ENCODE results near the gene RAB20. TPM values are rescaled to one million over a fixed set of nuclear protein-coding genes. Genes with fewer than 3 reads are reported as not detected.

RAB20 gene
- total RNA-seq, 1 experiment from 2014 or later: 1.7 TPM

GRCh38 chr13:110546378-110546777, 15.1 kb downstream of the RAB20 start:
- BruUV-seq (replicated peaks): no TSS peak
- no peak for DNase-seq (ENCODE audit: unreplicated experiment)
- Mint-ChIP-seq H3K27ac (ENCODE audit: low read depth, unreplicated experiment) (peak overlapping the region; percentile 6), H3K4me3 (ENCODE audit: unreplicated experiment) (no peak overlapping the region), H3K36me3 (ENCODE audit: insufficient read depth, unreplicated experiment) (peaks cover 6% of the 10 kb centered on the region), H3K9me3 (ENCODE audit: unreplicated experiment) (no peaks in the 10 kb centered on the region), H3K4me1 (ENCODE audit: insufficient read depth, unreplicated experiment) (peaks cover 8% of the 10 kb centered on the region), H3K27me3 (ENCODE audit: insufficient read depth, unreplicated experiment) (no peaks in the 10 kb centered on the region)
- intact Hi-C loops (cut with micrococcal nuclease): no loop called here
- TF ChIP-seq CTCF (IDR thresholded peaks at IDR 0.05; ENCODE audit: unreplicated experiment): no peak
- ChIA-PET CTCF (interaction anchor here (0.6 to 1.8 kb wide), 3 partner anchors 13 to 271 kb away, joined by 3 to 8 read pairs (median 3); no protein-coding TSS in a partner anchor), POLR2A (interaction anchor here (0.6 to 2.1 kb wide), 4 partner anchors 13 to 91 kb away, joined by 3 to 18 read pairs (median 3); partner anchors contain the start of gene RAB20)

DNA sequence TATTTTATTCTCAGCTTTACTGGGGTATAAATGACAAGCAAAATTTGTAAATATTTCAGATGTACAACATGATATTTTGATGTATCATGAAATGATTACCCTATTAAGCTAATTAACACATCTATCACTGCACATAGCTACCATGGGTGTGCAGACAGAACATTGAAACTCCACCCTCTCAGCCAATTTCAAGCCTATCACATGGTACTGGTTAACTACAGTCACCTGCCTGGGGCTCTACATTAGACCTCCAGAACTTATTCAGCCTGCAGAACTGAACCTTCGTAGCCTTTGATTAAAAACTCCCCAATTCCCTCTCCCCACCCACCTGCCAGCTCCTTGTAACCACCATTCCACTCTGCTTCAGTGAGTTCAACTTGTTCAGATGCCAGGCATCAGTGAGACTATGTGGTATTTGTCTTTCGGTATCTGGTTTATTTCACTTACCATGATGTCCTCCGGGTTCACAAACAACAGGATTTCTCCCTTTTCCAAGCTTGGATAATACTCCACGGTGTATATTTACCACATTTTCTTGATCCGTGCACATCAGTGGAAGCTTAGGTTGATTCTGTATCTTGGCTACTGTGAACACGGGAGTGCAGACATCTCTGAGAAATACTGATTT, 19.2 kb downstream of the RAB20 start:
- BruUV-seq (replicated peaks): no TSS peak
- Mint-ChIP-seq H3K36me3 (ENCODE audit: insufficient read depth, unreplicated experiment) (peaks cover 6% of the 10 kb centered on the region), H3K4me1 (ENCODE audit: insufficient read depth, unreplicated experiment) (peaks cover 7% of the 10 kb centered on the region), H3K27me3 (ENCODE audit: insufficient read depth, unreplicated experiment) (no peaks in the 10 kb centered on the region), H3K27ac (ENCODE audit: low read depth, unreplicated experiment) (no peak overlapping the region), H3K9me3 (ENCODE audit: unreplicated experiment) (no peaks in the 10 kb centered on the region), H3K4me3 (ENCODE audit: unreplicated experiment) (no peak overlapping the region)
- DNase-seq (ENCODE audit: unreplicated experiment): no peak
- CTCF ChIA-PET: interaction anchor here (0.6 kb wide), 1 partner anchor 169 kb away, joined by 4 read pairs; no protein-coding TSS in a partner anchor
- no peak for TF ChIP-seq CTCF (IDR thresholded peaks at IDR 0.05; ENCODE audit: unreplicated experiment)
- intact Hi-C loops (cut with micrococcal nuclease): no loop called here
- POLR2A ChIA-PET: interaction anchor here (2.1 kb wide), 1 partner anchor 18 kb away, joined by 6 read pairs; no protein-coding TSS in a partner anchor

- DNase-seq (ENCODE audit: unreplicated experiment): no peak
- peaks cover under 1% of the 10 kb centered on the region for H3K36me3 Mint-ChIP-seq (ENCODE audit: insufficient read depth, unreplicated experiment)
- intact Hi-C loops (cut with micrococcal nuclease): no loop called here
These were observed 20.0 kb downstream of the RAB20 start for GRCh38 chr13:110541526-110541920.

More at GRCh38 chr13:110541526-110541920, 20.0 kb downstream of the RAB20 start:
- CTCF ChIA-PET: no interaction called here
- POLR2A ChIA-PET: interaction anchor here (2.1 kb wide), 1 partner anchor 19 kb away, joined by 6 read pairs; no protein-coding TSS in a partner anchor
- no peak for TF ChIP-seq CTCF (IDR thresholded peaks at IDR 0.05; ENCODE audit: unreplicated experiment)
- Mint-ChIP-seq H3K27me3 (ENCODE audit: insufficient read depth, unreplicated experiment) (no peaks in the 10 kb centered on the region), H3K9me3 (ENCODE audit: unreplicated experiment) (no peaks in the 10 kb centered on the region), H3K27ac (ENCODE audit: low read depth, unreplicated experiment) (no peak overlapping the region), H3K4me1 (ENCODE audit: insufficient read depth, unreplicated experiment) (no peaks in the 10 kb centered on the region), H3K4me3 (ENCODE audit: unreplicated experiment) (no peak overlapping the region)
- BruUV-seq (replicated peaks): no TSS peak
